Measurements from ENCODE around the gene TPP2.

- TF ChIP-seq POLR2AphosphoS5 (IDR thresholded peaks at IDR 0.05), result no peak
- no peak for TF ChIP-seq CTCF (IDR thresholded peaks at IDR 0.05)
Measured at GRCh38 chr13:102587916-102588315, 8.9 kb upstream of the TPP2 start.

Measured in prostate gland (tissue), 2 donors.